Measurements from ENCODE around the gene PHF2.

PHF2 gene

GRCh38 chr9:93660352-93661046 is 84.1 kb downstream of the PHF2 start:
- no peak for DNase-seq (ENCODE audit: low read depth)
- H3K4me3 ChIP-seq (ENCODE audit: low read depth, low read length), result no peak overlapping the region

GRCh38 chr9:93661591-93661990 is 85.2 kb downstream of the PHF2 start:
- DNase-seq (ENCODE audit: low read depth), result no peak
- TF ChIP-seq, protein P1, sequence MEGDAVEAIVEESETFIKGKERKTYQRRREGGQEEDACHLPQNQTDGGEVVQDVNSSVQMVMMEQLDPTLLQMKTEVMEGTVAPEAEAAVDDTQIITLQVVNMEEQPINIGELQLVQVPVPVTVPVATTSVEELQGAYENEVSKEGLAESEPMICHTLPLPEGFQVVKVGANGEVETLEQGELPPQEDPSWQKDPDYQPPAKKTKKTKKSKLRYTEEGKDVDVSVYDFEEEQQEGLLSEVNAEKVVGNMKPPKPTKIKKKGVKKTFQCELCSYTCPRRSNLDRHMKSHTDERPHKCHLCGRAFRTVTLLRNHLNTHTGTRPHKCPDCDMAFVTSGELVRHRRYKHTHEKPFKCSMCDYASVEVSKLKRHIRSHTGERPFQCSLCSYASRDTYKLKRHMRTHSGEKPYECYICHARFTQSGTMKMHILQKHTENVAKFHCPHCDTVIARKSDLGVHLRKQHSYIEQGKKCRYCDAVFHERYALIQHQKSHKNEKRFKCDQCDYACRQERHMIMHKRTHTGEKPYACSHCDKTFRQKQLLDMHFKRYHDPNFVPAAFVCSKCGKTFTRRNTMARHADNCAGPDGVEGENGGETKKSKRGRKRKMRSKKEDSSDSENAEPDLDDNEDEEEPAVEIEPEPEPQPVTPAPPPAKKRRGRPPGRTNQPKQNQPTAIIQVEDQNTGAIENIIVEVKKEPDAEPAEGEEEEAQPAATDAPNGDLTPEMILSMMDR (IDR thresholded peaks at IDR 0.05; ENCODE audit: low read depth, low read length, missing control alignments), result no peak
- no peak overlapping the region for H3K4me3 ChIP-seq (ENCODE audit: low read depth, low read length)

More at GRCh38 chr9:93660352-93661046, 84.1 kb downstream of the PHF2 start:
- TF ChIP-seq, protein P1 (IDR thresholded peaks at IDR 0.05; ENCODE audit: low read depth, low read length, missing control alignments), result peak; percentile 12

DNA sequence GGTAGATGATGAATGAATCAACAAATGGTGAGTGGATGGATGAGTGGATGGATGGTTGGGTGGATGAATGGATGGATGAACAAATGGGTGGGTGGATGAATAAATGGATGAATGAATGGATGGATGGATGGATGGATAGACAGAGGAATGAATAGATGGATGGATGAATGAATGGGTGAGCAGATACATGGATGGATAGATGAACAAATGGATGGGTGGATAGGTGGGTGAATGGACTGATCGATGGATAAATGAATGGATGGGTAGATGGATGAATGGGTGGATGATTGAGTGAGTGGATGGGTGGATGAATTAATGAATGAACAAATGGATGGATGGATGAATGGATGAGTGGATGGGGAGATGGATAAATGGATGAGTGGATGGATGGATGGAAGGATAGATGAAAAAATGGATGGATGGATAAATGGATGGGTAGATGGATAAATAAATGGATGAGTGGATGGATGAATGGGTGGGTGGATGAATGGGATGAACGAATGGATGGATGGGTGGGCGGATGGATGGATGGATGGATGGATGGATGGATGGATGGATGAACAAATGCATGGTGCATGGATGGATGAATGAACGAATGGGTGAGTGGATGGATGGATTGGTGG is 85.7 kb downstream of the PHF2 start:
- H3K4me3 ChIP-seq (ENCODE audit: low read depth, low read length), result no peak overlapping the region
- no peak for DNase-seq (ENCODE audit: low read depth)
- TF ChIP-seq, protein P1 (IDR thresholded peaks at IDR 0.05; ENCODE audit: low read depth, low read length, missing control alignments), result no peak

DNA sequence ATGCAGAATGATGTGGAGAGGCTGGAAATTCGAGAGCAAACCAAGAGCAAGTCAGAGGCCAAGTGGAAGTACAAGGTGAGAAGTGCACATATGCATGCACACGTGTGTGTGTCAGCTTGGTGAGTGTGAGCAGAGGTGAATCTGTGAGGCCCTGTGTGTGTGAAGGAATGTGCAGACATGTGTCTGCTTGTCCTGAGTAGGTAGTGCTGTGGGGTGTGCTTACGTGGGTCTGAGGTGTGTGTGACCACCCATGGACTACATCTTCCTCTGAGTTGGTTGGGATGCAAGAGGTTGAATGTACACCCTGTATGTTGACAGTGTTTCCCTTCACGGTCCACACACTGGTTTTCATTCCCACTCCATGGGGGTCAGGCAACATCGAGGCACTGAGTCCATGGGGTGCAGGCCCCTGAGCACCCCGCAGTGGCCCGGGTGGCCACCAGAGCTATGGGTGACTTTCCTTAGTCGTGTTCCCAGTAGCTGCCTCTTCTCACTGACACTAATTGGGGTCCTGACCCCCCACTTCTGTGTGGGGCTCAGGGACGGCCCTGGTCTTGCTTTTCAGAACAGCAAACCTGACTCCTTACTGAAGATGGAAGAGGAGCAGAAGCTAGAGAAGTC is 86.7 kb downstream of the PHF2 start:
- DNase-seq (ENCODE audit: low read depth), result no peak
- TF ChIP-seq, protein P1 (IDR thresholded peaks at IDR 0.05; ENCODE audit: low read depth, low read length, missing control alignments), result no peak
- no peak overlapping the region for H3K4me3 ChIP-seq (ENCODE audit: low read depth, low read length)

GRCh38 chr9:93663877-93664548 is 87.6 kb downstream of the PHF2 start:
- no peak for DNase-seq (ENCODE audit: low read depth)
- H3K4me3 ChIP-seq (ENCODE audit: low read depth, low read length), result no peak overlapping the region
- TF ChIP-seq, protein P1 (IDR thresholded peaks at IDR 0.05; ENCODE audit: low read depth, low read length, missing control alignments), result no peak

DNA sequence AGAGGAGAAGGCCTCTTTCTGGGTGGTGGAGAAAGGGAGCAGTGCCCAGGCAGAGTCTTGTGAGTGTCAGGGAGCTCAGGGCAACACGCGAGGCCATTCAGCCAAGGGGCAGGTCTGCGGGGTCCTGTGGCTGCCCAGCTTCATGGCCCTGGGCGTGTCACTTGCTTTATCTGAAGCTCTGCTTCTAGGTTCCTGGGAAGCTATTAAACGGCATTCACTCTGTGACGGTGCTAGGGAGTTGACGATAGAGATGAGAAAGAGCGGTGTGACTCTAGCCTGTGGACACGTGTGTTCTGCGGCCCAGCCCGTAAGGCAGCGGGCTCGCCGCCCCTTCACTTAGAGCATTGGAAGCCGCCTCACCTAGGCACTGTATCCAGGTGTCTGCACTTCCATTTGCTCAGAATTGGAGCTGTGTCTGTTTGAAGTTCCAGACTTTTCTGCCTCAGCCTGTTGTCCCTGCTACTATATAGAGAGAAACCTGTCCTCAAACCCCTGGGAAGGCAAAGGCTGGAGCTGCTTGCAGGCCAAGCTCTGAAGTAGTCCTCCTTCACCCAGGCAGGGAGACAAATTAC is 88.3 kb downstream of the PHF2 start:
- H3K4me3 ChIP-seq (ENCODE audit: low read depth, low read length), result no peak overlapping the region
- DNase-seq (ENCODE audit: low read depth), result no peak
- TF ChIP-seq, protein P1 (IDR thresholded peaks at IDR 0.05; ENCODE audit: low read depth, low read length, missing control alignments), result no peak

All from GM12864 (cell line).